ENCODE results near the gene GYPE.
A peak's percentile ranks its signal among the peaks of the same experiment; 100 is the strongest.
"Not testable (repeated sequence)": the region's sequence is repeated elsewhere in the genome, so short reads cannot be mapped to it uniquely, and the experiment has no call there.

The GYPE gene

DNA sequence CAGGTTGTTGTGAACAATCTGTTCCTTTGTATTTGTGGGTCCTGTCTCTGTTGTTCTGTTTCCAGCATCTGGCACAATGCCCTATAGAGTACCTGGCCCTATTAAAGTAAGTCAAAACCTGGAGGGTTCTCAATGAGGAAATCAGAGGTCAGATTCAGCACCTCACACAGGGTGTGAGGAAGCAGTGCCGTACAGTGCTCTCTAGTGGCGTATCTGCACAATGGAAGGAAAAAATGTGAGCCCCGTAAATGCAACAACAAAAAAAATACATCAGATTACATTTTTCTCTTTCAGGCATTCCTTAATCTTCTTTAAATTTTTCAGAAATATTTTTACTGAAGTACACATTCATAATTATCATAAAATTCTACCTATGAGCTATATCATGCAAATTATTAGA lies 2.5 kb upstream of the GYPE start:
- POLR2A ChIA-PET = not testable (repeated sequence)
- CTCF ChIA-PET = interaction anchor here (0.9 to 1.2 kb wide), 2 partner anchors 135 to 349 kb away, joined by 3 to 4 read pairs; no protein-coding TSS in a partner anchor
- peak; percentile 8 for DNase-seq (ENCODE audit: extremely low spot score)
- TF ChIP-seq, protein P1, sequence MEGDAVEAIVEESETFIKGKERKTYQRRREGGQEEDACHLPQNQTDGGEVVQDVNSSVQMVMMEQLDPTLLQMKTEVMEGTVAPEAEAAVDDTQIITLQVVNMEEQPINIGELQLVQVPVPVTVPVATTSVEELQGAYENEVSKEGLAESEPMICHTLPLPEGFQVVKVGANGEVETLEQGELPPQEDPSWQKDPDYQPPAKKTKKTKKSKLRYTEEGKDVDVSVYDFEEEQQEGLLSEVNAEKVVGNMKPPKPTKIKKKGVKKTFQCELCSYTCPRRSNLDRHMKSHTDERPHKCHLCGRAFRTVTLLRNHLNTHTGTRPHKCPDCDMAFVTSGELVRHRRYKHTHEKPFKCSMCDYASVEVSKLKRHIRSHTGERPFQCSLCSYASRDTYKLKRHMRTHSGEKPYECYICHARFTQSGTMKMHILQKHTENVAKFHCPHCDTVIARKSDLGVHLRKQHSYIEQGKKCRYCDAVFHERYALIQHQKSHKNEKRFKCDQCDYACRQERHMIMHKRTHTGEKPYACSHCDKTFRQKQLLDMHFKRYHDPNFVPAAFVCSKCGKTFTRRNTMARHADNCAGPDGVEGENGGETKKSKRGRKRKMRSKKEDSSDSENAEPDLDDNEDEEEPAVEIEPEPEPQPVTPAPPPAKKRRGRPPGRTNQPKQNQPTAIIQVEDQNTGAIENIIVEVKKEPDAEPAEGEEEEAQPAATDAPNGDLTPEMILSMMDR (IDR thresholded peaks at IDR 0.05; ENCODE audit: control extremely low read depth, extremely low read depth, low read depth, missing control alignments) = peak; percentile 49

DNA sequence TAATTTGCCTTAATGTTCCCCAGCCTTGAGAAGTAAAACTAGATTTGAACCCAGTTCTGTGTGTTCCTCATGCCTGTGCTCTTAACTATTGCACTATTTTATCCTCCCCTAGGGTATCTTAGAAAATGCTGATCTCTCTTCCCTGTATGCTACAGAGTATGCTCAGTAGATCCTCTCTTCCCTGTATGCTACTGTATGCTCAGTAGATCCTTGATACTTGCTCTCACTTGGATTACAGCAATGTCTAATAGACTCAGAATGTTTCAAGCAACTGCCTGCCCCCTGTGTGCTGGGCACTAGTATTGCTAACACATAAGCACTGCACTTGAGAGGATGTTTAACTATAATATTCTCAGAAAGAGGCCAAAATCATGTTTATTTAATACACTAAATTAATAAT lies 928 bp downstream of the GYPE start:
- POLR2A ChIA-PET; CTCF ChIA-PET; DNase-seq (ENCODE audit: extremely low spot score): not testable (repeated sequence)

DNA sequence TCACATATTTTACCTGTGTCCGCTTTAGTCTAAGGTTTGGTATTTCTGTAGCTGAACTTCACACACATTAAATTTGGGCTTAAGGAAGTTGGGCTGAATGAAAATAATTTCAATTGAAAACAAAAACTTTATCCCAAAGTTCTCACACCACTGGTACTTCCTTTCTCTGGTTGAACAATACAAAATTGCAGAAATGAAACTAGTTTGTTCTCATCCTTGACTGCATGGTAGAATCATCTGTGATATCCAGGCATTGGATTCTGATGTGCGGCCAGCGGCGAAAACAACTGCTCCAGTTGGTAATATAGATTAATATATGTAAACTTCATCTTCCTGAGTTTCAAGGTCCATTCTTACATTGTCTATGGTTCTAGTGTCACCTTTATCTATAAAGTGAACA lies 15.0 kb downstream of the GYPE start:
- CTCF ChIA-PET = not testable (repeated sequence)

DNA sequence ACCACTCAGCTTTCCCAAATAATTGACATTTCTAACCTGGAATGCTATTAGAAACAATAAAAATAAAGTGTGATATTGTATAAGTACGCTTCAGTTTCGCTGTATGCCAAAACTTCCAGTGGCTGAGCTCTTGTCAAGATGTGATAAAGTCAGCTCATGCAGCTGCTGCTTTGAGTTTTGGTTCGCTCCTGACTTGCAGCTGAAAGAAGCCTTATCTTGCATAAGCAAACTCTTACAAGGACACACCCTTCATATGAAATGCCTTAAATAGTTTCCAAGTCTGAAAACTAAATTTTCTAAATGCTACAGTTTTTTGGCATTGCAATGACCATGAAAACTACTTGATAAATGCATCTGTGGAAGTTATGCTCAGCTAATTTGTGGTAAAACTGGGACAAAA lies 17.2 kb downstream of the GYPE start:
- CTCF ChIA-PET; DNase-seq (ENCODE audit: extremely low spot score); POLR2A ChIA-PET: not testable (repeated sequence)

More for the DNA sequence above, 15.0 kb downstream of the GYPE start:
- DNase-seq (ENCODE audit: extremely low spot score); POLR2A ChIA-PET: not testable (repeated sequence)

DNA sequence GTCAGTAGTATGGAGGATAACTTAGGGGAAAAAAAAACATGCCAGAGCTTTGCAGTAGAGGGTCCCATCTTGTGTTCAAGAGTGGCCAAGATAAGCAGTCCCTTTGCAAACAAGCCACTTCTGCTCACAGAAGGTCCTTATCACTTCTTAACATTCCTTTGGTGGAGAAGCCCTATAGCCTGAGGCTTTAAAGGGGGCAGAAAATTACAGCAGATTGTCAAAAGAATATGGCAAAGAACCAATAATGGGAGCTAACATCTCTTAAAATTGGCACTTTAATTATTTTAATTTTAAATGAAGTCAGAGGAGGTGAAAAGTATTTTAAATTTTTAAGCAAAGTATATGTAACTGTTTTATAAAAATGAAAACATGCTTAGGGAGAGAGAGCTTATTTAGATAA lies 20.4 kb downstream of the GYPE start:
- DNase-seq (ENCODE audit: extremely low spot score); CTCF ChIA-PET; POLR2A ChIA-PET: not testable (repeated sequence)

DNA sequence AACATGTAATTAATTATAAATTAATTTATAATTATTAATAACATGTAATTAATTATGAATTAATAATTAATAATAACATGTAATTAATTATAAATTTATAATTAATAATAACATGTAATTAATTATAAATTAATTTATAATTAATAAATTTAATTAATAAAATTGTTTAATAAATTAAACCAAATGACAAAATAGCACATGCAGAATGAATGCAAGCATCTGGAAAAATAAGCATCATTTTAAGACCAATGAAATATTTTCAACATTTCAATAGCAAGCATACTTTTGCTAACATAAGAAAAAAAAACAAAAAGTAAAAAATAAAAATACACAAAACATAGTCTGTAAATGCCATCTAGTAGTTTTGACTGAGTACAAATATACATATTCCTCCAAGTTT lies 21.8 kb downstream of the GYPE start:
- no peak for DNase-seq (ENCODE audit: extremely low spot score)
- POLR2A ChIA-PET = no interaction called here
- TF ChIP-seq, protein P1 (IDR thresholded peaks at IDR 0.05; ENCODE audit: control extremely low read depth, extremely low read depth, low read depth, missing control alignments) = no peak
- CTCF ChIA-PET = no interaction called here

DNA sequence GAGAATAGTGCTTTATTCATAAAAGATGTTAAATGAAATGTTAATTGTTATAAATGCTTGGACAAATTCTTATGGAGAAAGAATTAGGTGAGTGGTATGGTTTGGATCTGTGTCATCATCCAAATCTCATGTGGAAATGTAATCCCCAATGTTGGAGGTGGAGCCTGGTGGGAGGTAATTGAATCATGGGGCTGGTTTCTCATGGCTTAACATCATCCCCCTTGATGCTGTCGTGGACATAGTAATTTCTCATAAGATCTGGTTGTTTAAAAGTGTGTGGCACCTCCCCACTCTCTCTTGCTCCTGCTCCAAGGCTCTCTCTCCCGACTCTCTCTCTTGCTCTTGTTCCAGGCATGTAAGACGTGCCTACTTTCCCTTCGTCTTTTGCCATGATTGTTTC lies 22.5 kb downstream of the GYPE start:
- TF ChIP-seq, protein P1 (IDR thresholded peaks at IDR 0.05; ENCODE audit: control extremely low read depth, extremely low read depth, low read depth, missing control alignments) = no peak
- CTCF ChIA-PET = no interaction called here
- POLR2A ChIA-PET = no interaction called here
- no peak for DNase-seq (ENCODE audit: extremely low spot score)

DNA sequence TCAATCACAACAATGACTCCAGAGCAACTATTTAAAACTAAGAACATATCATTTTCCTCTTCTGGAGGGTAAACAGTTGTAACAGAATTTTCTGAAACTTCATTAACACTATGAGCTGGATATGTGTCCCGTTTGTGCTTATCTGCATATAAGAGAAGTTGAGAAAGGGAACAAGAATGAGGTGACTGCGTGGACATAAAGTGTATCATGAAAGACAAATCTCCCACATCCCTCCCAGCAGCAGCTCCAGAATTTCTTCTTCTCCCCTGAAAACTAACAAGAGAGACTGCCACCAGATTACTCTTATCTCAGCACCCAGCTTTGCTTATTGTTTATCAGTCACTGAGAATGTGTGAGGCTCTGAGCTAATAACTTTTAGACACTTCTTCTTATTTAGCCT lies 25.8 kb downstream of the GYPE start:
- DNase-seq (ENCODE audit: extremely low spot score); CTCF ChIA-PET; POLR2A ChIA-PET: not testable (repeated sequence)

DNA sequence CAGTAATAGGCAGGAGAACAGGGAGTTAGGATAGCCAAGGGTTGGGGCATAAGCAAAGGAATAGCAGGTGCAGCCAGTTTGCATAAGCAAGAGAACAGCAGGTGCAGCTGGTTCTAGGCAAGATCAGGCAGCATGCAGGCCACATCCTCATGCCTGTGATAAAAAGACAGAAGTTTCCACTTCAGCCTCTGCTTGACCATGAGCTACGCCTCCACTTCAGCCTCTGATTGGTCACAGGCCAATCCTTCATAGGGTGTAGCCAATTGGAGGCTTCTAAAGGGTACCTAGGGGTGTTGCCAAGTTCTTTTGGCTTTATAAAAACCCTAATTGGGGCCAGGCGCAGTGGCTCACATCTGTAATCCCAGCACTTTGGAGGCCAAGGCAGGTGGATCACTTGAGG lies 30.0 kb downstream of the GYPE start:
- CTCF ChIA-PET; DNase-seq (ENCODE audit: extremely low spot score); POLR2A ChIA-PET: not testable (repeated sequence)

DNA sequence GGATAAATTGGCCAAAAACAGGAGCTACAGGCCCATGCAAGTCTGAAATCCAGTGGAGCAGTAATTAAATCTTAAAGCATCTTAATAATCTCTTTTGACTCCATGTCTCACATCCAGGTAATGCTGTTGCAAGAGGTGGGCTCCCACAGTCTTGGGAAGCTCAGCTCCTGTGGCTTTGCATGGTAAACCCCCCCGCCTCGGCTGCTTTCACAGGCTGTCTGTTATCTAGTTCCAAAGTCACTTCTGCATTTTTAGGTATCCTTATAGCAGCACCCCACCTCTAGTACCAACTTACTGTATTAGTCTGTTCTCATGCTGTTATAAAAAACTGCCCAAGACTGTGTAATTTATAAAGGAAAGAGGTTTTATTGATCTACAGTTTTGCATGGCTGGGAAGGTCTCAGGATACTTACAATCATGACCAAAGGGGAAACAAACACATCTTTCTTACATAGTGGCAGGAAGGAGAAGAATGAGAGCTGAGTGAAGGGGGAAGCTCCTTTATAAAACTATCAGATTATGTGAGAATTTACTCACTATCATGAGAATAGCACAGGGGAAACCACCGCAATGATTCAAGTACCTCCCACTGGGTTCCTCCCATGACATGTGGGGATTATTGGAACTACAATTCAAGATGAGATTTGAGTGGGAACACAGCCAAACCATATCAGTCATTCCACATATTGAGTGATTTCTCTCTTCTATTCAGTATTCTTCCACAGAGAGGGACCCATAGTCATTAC lies 34.7 kb downstream of the GYPE start:
- POLR2A ChIA-PET; DNase-seq (ENCODE audit: extremely low spot score); CTCF ChIA-PET: not testable (repeated sequence)

DNA sequence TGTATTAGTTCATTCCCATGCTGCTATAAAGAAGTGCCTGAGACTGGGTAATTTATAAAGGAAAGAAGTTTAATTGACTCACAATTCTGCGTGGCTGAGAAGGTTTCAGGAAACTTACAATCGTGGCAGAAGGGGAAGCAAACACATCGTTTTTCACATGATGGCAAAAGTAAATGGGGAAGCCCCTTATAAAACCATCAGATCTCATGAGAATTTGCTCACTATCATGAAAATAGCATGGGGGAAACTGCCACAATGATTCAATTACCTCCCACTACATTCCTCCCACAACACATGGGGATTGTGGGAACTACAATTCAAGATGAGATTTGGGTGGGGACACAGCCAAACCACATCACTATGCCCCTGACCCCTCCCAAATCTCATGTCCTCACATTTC lies 35.4 kb downstream of the GYPE start:
- DNase-seq (ENCODE audit: extremely low spot score); POLR2A ChIA-PET; CTCF ChIA-PET: not testable (repeated sequence)

DNA sequence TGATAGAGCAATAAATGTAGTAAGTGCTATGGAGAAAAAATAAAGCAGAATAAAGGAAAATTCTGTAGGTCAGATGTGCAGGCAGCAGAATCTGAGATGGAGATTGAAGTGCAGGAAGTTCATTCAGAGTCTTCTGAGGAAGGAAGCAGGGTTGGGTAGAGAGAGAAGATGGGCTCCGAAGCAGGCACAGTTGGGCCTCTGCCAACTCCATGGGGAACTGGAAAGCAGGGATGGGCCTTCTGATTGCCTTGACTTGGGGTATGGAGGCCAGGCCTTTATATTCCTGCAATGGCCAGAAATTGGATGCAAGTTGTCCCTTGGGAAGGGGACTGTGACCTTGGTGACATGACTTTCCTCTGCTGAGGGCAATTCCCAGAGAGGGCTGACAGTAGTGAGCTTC lies 42.6 kb downstream of the GYPE start:
- POLR2A ChIA-PET; DNase-seq (ENCODE audit: extremely low spot score); CTCF ChIA-PET: not testable (repeated sequence)

Data from GM10248 (cell line).